Caco-2 (cell line): ENCODE results near the gene ATAD3C. TPM values are rescaled to one million over a fixed set of nuclear protein-coding genes. Genes with fewer than 3 reads are reported as not detected.
"Not testable (repeated sequence)": the region's sequence is repeated elsewhere in the genome, so short reads cannot be mapped to it uniquely, and the experiment has no call there.

ENCODE experiments used
- BruUV-seq: library from RNA; stranded (reverse); fragments of 400-500 nt; replicated peaks from 2 replicates; lab custom pipeline; 2021; lab: Mats Ljungman, UMichigan
- CTCF ChIA-PET: fragments of 300-600 bp; sonication (Branson Sonifier 250); formaldehyde crosslinking; loops from one replicate; lab custom pipeline; 2022; ENCODE audit warnings: antibody characterized with exemption; lab: Charles Lee
- POLR2A ChIA-PET: fragments of 300-600 bp; sonication (Branson Sonifier 250); formaldehyde crosslinking; loops from one replicate; lab custom pipeline; 2022; ENCODE audit warnings: antibody characterized with exemption; lab: Charles Lee
- DNase-seq, 2 experiments: peaks; one replicate each; pipeline versions ENCODE4 v3.0.0 to v3.0.0-alpha.2; 2020 to 2022
- H3K27me3 ChIP-seq: replicated peaks from 2 replicates; pipeline ENCODE4 v1.6.0; 2011; ENCODE audit warnings: low read length; ENCODE audit not compliant: control insufficient read depth, insufficient read depth
- H3K36me3 ChIP-seq: 2 replicates; pipeline ENCODE4 v1.5.1; 2011; ENCODE audit warnings: low read length; ENCODE audit not compliant: control insufficient read depth, insufficient read depth
- H3K4me1 ChIP-seq: fragments of 250-450 bp; sonication (Bioruptor Pico); 2 replicates; pipeline ENCODE4 v1.5.1; 2020; ENCODE audit warnings: mild to moderate bottlenecking
- H3K4me3 ChIP-seq: 2 replicates; pipeline ENCODE4 v1.5.1; 2011; ENCODE audit warnings: low read depth, mild to moderate bottlenecking, control low read depth, low read length
- H3K9me3 ChIP-seq: fragments of 250-450 bp; sonication (Bioruptor Pico); 2 replicates; pipeline ENCODE4 v1.5.1; 2020; ENCODE audit warnings: mild to moderate bottlenecking, moderate library complexity
- H3K27ac Mint-ChIP-seq: one replicate; pipeline ENCODE4 v1.8.0; 2022; ENCODE audit warnings: mixed read lengths; ENCODE audit not compliant: unreplicated experiment
- H3K27me3 Mint-ChIP-seq: one replicate; pipeline ENCODE4 v1.8.0; 2022; ENCODE audit warnings: mixed read lengths; ENCODE audit not compliant: insufficient read depth, unreplicated experiment
- H3K36me3 Mint-ChIP-seq: one replicate; pipeline ENCODE4 v1.8.0; 2022; ENCODE audit warnings: mild to moderate bottlenecking, mixed read lengths; ENCODE audit not compliant: insufficient read depth, unreplicated experiment
- H3K4me1 Mint-ChIP-seq: one replicate; pipeline ENCODE4 v1.8.0; 2022; ENCODE audit warnings: low read depth, mixed read lengths; ENCODE audit not compliant: unreplicated experiment
- H3K4me3 Mint-ChIP-seq: one replicate; pipeline ENCODE4 v1.8.0; 2022; ENCODE audit warnings: mild to moderate bottlenecking, moderate library complexity, mixed read lengths; ENCODE audit not compliant: unreplicated experiment
- H3K9me3 Mint-ChIP-seq: one replicate; pipeline ENCODE4 v1.8.0; 2022; ENCODE audit warnings: mixed read lengths; ENCODE audit not compliant: unreplicated experiment
- CTCF ChIP-seq, 2 experiments: fragments of 200-600 bp in 1 of 2; IDR thresholded peaks; 1 replicate in 1 of 2; 2 replicates in 1 of 2; pipeline versions ENCODE4 v1.5.1 to v1.8.0; 2011 to 2022; ENCODE audit warnings: antibody characterized with exemption in 1 of 2, control low read depth in 1 of 2, inconsistent platforms in 1 of 2, low read depth in 1 of 2, low read length in 1 of 2, mild to moderate bottlenecking in 1 of 2, moderate library complexity in 1 of 2; ENCODE audit not compliant: insufficient read depth in 1 of 2, severe bottlenecking in 1 of 2, unreplicated experiment in 1 of 2
- intact Hi-C: fragments of 100-400 bp; cut with micrococcal nuclease; formaldehyde crosslinking; loops from one replicate; pipeline ENCODE4 v1.10.0; 2022; ENCODE audit not compliant: unreplicated experiment
- total RNA-seq: library from RNA; stranded (reverse); gene quantifications from 2 replicates; pipeline ENCODE4 v1.2.3, GENCODE V29; 2022

Gene ATAD3C
- total RNA-seq, 1 experiment from 2014 or later, result 0.95 TPM

DNA sequence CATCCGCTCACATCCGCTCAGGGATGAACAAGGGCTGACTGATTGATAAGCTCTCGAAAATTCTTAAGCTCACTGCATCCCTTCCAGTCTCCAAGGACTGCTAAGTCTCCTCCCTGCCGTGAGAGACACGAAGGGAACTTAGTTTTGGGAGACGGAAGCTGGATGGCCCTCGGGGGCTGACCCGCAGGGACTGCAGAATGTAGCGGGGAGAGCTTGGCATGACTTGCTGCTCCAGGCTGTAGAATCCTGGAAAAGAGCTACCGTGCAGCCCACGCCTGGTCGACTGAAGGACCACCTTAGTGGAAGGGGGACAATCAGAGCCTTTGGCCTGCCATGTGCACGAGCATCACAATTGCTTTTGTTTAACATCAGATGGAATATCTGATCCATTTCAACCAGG lies 33.7 kb upstream of the ATAD3C start:
- no peak overlapping the region for H3K4me3 Mint-ChIP-seq
- no peaks in the 10 kb centered on the region for H3K4me1 ChIP-seq
- intact Hi-C loops, result no loop called here
- H3K27me3 ChIP-seq, result no peaks in the 10 kb centered on the region
- no peak for DNase-seq
- peaks cover 13% of the 10 kb centered on the region for H3K36me3 Mint-ChIP-seq
- ChIA-PET CTCF (interaction anchor here (0.6 kb wide), 1 partner anchor 8 kb away, joined by 3 read pairs; no protein-coding TSS in a partner anchor), POLR2A (no interaction called here)
- no peak for TF ChIP-seq CTCF (IDR thresholded peaks at IDR 0.05; ENCODE audit: insufficient read depth in 1 of 2, low read depth in 1 of 2, low read length in 1 of 2, severe bottlenecking in 1 of 2, unreplicated experiment in 1 of 2)
- no peak overlapping the region for H3K4me3 ChIP-seq
- H3K36me3 ChIP-seq, result no peaks in the 10 kb centered on the region
- H3K4me1 Mint-ChIP-seq, result no peaks in the 10 kb centered on the region
- H3K9me3 Mint-ChIP-seq, result no peaks in the 10 kb centered on the region
- no peak overlapping the region for H3K27ac Mint-ChIP-seq
- BruUV-seq, result no TSS peak
- H3K27me3 Mint-ChIP-seq, result no peaks in the 10 kb centered on the region
- H3K9me3 ChIP-seq, result no peaks in the 10 kb centered on the region

DNA sequence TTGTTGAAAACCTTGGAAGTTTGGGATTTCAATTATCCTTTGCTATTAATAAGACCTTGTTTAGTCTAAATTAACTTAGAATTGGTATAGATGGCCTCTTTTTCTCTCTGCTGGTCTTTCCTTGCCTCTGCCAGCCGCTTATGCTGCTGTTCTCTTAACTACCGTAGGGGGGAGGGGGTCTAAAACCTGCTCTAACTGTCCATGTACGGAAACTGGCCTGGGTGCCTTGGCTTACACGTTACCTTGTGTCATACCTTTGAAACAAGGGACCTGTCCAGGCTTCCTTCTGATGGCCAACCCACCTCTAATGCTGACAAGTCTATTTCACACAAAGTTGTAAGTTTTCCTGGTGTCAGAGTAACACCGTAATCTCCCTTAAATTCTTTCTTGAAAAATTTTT lies 32.1 kb upstream of the ATAD3C start:
- not testable (repeated sequence) for DNase-seq

GRCh38 chr1:1417825-1418463 lies 31.5 kb upstream of the ATAD3C start:
- H3K4me1 Mint-ChIP-seq, H3K27ac Mint-ChIP-seq, POLR2A ChIA-PET, H3K36me3 ChIP-seq, CTCF ChIA-PET, H3K27me3 Mint-ChIP-seq, H3K36me3 Mint-ChIP-seq, BruUV-seq, DNase-seq, H3K9me3 ChIP-seq, intact Hi-C loops, H3K4me3 ChIP-seq, H3K27me3 ChIP-seq, H3K4me3 Mint-ChIP-seq, H3K9me3 Mint-ChIP-seq: not testable (repeated sequence)
- H3K4me1 ChIP-seq, result peaks cover 18% of the 10 kb centered on the region

More for the DNA sequence above, 32.1 kb upstream of the ATAD3C start:
- BruUV-seq, H3K4me1 Mint-ChIP-seq, CTCF ChIA-PET, H3K9me3 Mint-ChIP-seq, H3K27me3 Mint-ChIP-seq, H3K36me3 ChIP-seq, H3K27me3 ChIP-seq, intact Hi-C loops, H3K4me3 ChIP-seq, H3K4me3 Mint-ChIP-seq, H3K36me3 Mint-ChIP-seq, H3K9me3 ChIP-seq, H3K27ac Mint-ChIP-seq, POLR2A ChIA-PET: not testable (repeated sequence)
- peaks cover 13% of the 10 kb centered on the region for H3K4me1 ChIP-seq

DNA sequence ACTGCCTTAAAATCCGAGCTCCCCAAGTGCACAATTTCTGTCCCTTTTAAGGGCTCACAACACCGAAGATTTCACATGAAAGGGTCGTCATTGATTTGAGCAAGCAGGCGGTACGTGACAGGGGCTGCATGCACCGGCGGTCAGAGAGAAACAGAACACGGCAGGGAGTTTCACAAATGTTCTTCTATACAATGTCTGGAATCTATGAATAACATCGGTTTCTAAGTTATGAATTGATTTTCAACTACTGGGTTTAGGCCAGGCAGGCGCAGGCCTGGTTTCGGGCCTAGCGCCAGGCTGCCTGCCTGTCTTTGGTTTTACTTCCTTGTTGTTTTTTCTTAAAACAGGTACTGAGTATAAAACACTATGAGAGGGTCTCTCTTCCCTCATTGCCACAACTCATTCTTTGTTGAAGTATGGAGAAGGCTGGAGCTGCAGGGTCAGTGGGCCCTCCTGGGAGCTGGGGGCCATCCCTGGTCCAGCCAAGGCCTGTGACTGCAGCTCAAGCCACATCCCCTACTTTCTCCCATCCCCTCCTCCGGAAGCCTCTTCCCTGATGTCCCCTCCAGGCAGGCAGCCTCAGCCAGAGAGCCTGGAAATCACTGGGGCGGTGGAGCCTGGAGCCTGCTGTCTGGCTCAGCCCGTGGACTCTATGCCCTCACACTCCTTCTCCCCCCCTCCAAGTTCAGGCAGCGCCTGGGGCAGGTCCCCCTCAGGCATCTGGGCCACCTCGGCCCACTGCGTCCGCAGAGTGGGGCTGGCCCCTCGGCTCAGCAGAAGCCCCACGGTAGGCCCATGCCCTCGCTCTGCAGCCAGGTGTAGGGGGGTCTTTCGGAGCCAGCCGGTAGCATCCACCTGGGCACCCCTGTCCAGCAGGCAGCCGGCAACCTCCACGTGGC lies 30.8 kb upstream of the ATAD3C start:
- H3K4me3 Mint-ChIP-seq, result no peak overlapping the region
- no peak for DNase-seq
- Histone ChIP-seq H3K9me3 (no peaks in the 10 kb centered on the region), H3K27me3 (no peaks in the 10 kb centered on the region), H3K4me1 (peaks cover 25% of the 10 kb centered on the region), H3K4me3 (no peak overlapping the region), H3K36me3 (no peaks in the 10 kb centered on the region)
- ChIA-PET POLR2A (no interaction called here), CTCF (no interaction called here)
- H3K36me3 Mint-ChIP-seq, result no peaks in the 10 kb centered on the region
- H3K27me3 Mint-ChIP-seq, result no peaks in the 10 kb centered on the region
- no peak for TF ChIP-seq CTCF (IDR thresholded peaks at IDR 0.05; ENCODE audit: insufficient read depth in 1 of 2, low read depth in 1 of 2, low read length in 1 of 2, severe bottlenecking in 1 of 2, unreplicated experiment in 1 of 2)
- H3K4me1 Mint-ChIP-seq, result no peaks in the 10 kb centered on the region
- H3K9me3 Mint-ChIP-seq, result no peaks in the 10 kb centered on the region
- intact Hi-C loops, result no loop called here
- H3K27ac Mint-ChIP-seq, result no peak overlapping the region
- BruUV-seq, result no TSS peak
